ENCODE results near the gene CACNB4.
A peak's percentile ranks its signal among the peaks of the same experiment; 100 is the strongest.

Gene CACNB4

DNA sequence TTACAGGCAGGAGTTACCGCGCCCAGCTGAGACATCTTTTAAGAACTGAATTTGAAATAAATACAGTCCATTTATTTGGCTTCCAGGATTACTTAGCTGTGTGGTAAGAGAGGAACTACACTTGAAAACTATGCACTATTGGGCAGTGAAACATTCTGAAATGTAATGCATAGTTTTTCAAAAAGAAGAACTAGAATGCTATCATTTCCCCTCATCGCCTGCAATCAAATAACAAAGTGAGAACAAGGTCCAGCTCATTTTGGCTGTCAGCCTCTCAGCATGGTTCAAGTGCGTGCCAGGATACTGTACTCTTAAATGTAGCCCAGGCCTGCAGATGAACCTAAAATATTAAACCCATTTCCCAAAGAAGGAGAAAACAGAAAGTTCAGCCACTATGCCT, 194.0 kb downstream of the CACNB4 start:
- H3K27ac Mint-ChIP-seq, result no peak overlapping the region
- no peaks in the 10 kb centered on the region for H3K9me3 Mint-ChIP-seq
- TF ChIP-seq, protein P1, sequence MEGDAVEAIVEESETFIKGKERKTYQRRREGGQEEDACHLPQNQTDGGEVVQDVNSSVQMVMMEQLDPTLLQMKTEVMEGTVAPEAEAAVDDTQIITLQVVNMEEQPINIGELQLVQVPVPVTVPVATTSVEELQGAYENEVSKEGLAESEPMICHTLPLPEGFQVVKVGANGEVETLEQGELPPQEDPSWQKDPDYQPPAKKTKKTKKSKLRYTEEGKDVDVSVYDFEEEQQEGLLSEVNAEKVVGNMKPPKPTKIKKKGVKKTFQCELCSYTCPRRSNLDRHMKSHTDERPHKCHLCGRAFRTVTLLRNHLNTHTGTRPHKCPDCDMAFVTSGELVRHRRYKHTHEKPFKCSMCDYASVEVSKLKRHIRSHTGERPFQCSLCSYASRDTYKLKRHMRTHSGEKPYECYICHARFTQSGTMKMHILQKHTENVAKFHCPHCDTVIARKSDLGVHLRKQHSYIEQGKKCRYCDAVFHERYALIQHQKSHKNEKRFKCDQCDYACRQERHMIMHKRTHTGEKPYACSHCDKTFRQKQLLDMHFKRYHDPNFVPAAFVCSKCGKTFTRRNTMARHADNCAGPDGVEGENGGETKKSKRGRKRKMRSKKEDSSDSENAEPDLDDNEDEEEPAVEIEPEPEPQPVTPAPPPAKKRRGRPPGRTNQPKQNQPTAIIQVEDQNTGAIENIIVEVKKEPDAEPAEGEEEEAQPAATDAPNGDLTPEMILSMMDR (IDR thresholded peaks at IDR 0.05; ENCODE audit: unreplicated experiment in 3 of 3), result no peak
- no peaks in the 10 kb centered on the region for H3K27me3 Mint-ChIP-seq (ENCODE audit: low read depth)
- H3K4me3 Mint-ChIP-seq, result no peak overlapping the region
- H3K36me3 Mint-ChIP-seq (ENCODE audit: low read depth), result no peaks in the 10 kb centered on the region
- H3K4me1 Mint-ChIP-seq, result peaks cover 41% of the 10 kb centered on the region

DNA sequence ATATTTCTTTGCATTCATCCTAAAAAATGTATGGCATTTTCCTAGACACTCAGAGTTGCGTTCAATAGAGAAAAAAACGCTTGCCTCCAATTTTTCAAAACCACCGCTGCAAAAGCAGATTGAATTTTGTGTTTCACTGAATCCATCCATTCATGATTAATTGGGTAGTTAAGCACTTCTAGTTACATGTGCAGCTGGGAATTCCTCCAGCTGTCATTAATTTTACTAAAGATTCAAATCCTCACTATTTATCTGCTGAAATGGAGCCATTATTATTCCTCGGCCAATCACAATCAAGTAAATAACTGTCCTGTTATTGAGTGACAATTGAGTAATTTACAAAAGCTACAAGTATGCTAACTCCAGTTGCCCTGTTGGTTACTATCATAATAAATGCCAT, 194.8 kb downstream of the CACNB4 start:
- peaks cover 41% of the 10 kb centered on the region for H3K4me1 Mint-ChIP-seq
- no peaks in the 10 kb centered on the region for H3K9me3 Mint-ChIP-seq
- no peak overlapping the region for H3K4me3 Mint-ChIP-seq
- TF ChIP-seq, protein P1 (IDR thresholded peaks at IDR 0.05; ENCODE audit: unreplicated experiment in 3 of 3), result no peak
- no peaks in the 10 kb centered on the region for H3K27me3 Mint-ChIP-seq (ENCODE audit: low read depth)
- H3K36me3 Mint-ChIP-seq (ENCODE audit: low read depth), result no peaks in the 10 kb centered on the region
- H3K27ac Mint-ChIP-seq, result no peak overlapping the region

DNA sequence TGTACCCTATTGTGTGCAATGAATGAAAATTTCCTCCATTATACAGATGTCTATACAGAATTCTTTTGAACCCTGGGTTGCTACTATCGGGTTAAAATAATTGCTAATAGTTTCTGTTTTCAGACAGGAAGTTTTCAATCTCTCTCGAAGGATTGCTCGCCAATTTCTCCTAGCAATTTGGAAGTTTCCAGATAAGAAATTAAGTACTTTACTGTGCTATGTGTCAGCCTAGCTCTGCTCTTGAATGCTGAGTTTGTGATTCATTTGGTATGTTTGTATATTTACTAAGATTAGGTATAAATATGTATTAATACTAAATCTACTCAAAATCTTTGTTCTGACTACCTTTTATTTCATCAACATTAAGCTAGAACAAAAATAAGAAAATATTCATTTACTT, 196.0 kb downstream of the CACNB4 start:
- Mint-ChIP-seq H3K9me3 (no peaks in the 10 kb centered on the region), H3K4me1 (peaks cover 35% of the 10 kb centered on the region), H3K27ac (no peak overlapping the region), H3K27me3 (ENCODE audit: low read depth) (no peaks in the 10 kb centered on the region), H3K4me3 (no peak overlapping the region), H3K36me3 (ENCODE audit: low read depth) (no peaks in the 10 kb centered on the region)
- TF ChIP-seq, protein P1 (IDR thresholded peaks at IDR 0.05; ENCODE audit: unreplicated experiment in 3 of 3), result no peak

DNA sequence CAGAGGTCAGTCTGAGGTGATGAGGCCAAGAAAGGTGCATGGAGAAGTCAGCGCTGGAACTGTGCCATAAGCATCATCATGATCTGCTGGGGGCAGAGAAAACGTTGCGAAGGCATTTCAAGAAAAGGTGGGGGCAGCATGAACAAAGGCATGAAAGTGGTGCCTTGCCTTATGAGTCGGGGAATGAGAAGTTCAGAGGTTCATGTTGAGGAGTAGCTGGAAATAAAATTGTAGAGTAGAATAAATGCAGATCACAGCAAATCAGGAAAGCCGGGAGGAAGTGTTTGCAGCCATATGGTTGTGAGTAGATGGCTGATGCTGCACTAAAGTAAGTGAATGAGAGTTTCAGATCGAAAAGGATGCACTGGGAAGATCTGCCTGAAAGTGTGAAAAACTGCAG, 198.5 kb downstream of the CACNB4 start:
- TF ChIP-seq, protein P1 (IDR thresholded peaks at IDR 0.05; ENCODE audit: unreplicated experiment in 3 of 3), result no peak
- Mint-ChIP-seq H3K4me1 (peaks cover 16% of the 10 kb centered on the region), H3K9me3 (peaks cover 4% of the 10 kb centered on the region), H3K4me3 (no peak overlapping the region), H3K36me3 (ENCODE audit: low read depth) (no peaks in the 10 kb centered on the region), H3K27ac (no peak overlapping the region), H3K27me3 (ENCODE audit: low read depth) (no peaks in the 10 kb centered on the region)

DNA sequence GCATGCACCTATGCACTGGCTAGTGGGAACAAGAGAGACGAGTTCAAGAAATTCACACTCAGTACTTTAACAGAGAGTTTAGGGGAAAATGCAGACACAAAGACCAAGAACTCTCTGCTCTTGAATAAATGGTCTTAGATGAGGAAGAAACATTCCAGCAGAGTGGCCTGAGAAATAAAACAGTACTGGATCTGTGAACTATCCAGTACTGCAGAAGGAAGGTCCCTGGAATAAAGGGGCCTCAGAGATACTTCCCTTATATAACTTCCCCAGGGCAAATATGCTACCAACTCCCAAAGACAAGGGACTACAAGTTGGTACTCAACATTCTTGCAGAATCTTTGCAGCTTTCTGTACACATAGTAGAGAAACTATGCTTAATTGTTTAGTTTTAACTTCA, 199.7 kb downstream of the CACNB4 start:
- TF ChIP-seq, protein P1 (IDR thresholded peaks at IDR 0.05; ENCODE audit: unreplicated experiment in 3 of 3), result no peak
- Mint-ChIP-seq H3K9me3 (peaks cover 13% of the 10 kb centered on the region), H3K4me3 (no peak overlapping the region), H3K27me3 (ENCODE audit: low read depth) (no peaks in the 10 kb centered on the region), H3K27ac (no peak overlapping the region), H3K4me1 (peaks cover 8% of the 10 kb centered on the region), H3K36me3 (ENCODE audit: low read depth) (peaks cover 6% of the 10 kb centered on the region)

DNA sequence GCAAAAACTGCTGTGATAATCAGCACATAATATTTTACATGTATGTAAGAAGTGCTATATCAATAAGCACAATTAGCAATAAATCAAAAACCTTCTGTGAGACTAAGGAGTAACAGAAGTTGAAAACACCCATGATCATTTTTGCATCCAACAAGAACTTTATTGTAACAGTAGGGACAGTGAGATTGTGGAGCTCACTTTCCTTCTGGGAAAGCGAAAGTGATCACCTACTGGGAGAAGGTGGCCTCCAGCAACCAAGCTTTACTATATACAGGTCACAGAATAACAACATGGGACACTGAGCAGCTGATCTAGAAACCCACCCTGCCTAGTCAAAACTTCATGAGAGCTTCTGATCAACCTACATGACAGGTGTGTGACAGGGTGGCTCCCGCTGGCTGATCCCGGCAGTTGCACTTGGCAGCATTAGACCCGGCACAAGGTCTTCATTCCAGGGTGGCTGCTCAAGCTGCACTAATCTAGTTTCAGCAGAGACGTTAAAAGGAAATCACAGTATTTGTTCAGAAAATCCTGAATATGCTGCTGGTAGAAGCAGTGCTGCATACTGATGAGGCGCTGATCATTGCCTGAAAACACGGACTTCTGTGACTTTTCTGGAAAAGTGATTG, 207.2 kb downstream of the CACNB4 start:
- TF ChIP-seq, protein P1 (IDR thresholded peaks at IDR 0.05; ENCODE audit: unreplicated experiment in 3 of 3), result no peak
- peaks cover 6% of the 10 kb centered on the region for H3K36me3 Mint-ChIP-seq (ENCODE audit: low read depth)
- no peaks in the 10 kb centered on the region for H3K27me3 Mint-ChIP-seq (ENCODE audit: low read depth)
- H3K9me3 Mint-ChIP-seq, result peaks cover 16% of the 10 kb centered on the region
- peak overlapping the region in 1 of 3 experiments; percentile 5 for H3K27ac Mint-ChIP-seq
- no peak overlapping the region for H3K4me3 Mint-ChIP-seq
- H3K4me1 Mint-ChIP-seq, result no peaks in the 10 kb centered on the region
